ENCODE results near the gene NUAK2.

NUAK2 gene

GRCh38 chr1:205255941-205256780 is 65.4 kb downstream of the NUAK2 start:
- Mint-ChIP-seq H3K36me3 (no peaks in the 10 kb centered on the region), H3K9me3 (no peaks in the 10 kb centered on the region), H3K4me1 (peaks cover 8% of the 10 kb centered on the region), H3K27ac (peak overlapping the region; percentile 67), H3K4me3 (no peak overlapping the region)
- ATAC-seq = peak; percentile 91
- peak; percentile 83 to 90 for DNase-seq (ENCODE audit: low spot score in 2 of 2)

All from stimulated activated effector memory CD8-positive, alpha-beta T cell treated with anti-CD3 and anti-CD28 coated beads, Interleukin-12 subunit alpha, Interleukin-12 subunit beta, amount 100 ng/mL, for 72 hours (primary cell).